PC-3 (cell line): ENCODE results near the gene PLXNA2. TPM values are rescaled to one million over a fixed set of nuclear protein-coding genes. Genes with fewer than 3 reads are reported as not detected.

Source experiments
- ATAC-seq: fragments of 200-7000 bp; cut with Tn5 transposase; 2 replicates; pipeline ENCODE4 v1.9.1; 2020; ENCODE audit warnings: mild to moderate bottlenecking, moderate library complexity
- BruUV-seq: library from RNA; stranded (reverse); fragments of 400-500 nt; replicated peaks from 2 replicates; lab custom pipeline; 2021; lab: Mats Ljungman, UMichigan
- CTCF ChIA-PET: fragments of 300-600 bp; sonication (Branson Sonifier 250); formaldehyde crosslinking; loops from one replicate; lab custom pipeline; 2022; ENCODE audit warnings: antibody characterized with exemption; lab: Charles Lee
- POLR2A ChIA-PET: fragments of 300-600 bp; sonication (Branson Sonifier 250); formaldehyde crosslinking; loops from one replicate; lab custom pipeline; 2022; ENCODE audit warnings: antibody characterized with exemption; ENCODE audit not compliant: unreplicated experiment; lab: Charles Lee
- DNase-seq: peaks from one replicate; pipeline ENCODE4 v3.0.0-alpha.2; 2015
- H2AFZ ChIP-seq: fragments of 300-600 bp; sonication (generic); 2 replicates; pipeline ENCODE4 v1.6.0; 2016; ENCODE audit warnings: antibody characterized with exemption, low read length
- H3F3A ChIP-seq: fragments of 300-600 bp; sonication (generic); one replicate; pipeline ENCODE4 v1.6.0; 2017; ENCODE audit warnings: antibody characterized with exemption, low read length, control low read depth, mild to moderate bottlenecking; ENCODE audit not compliant: unreplicated experiment
- H3K27ac ChIP-seq: fragments of 300-600 bp; sonication (generic); 2 replicates; pipeline ENCODE4 v1.5.1; 2016; ENCODE audit warnings: mild to moderate bottlenecking, low read length
- H3K27me3 ChIP-seq: fragments of 300-600 bp; sonication (generic); 2 replicates; pipeline ENCODE4 v1.6.1; 2016; ENCODE audit warnings: low read length, mixed read lengths
- H3K36me3 ChIP-seq: fragments of 300-600 bp; sonication (generic); 2 replicates; pipeline ENCODE4 v1.6.1; 2016; ENCODE audit warnings: low read depth, mixed run types, low read length, mixed read lengths
- H3K4me1 ChIP-seq: fragments of 300-600 bp; sonication (generic); 2 replicates; pipeline ENCODE4 v1.5.1; 2016; ENCODE audit warnings: low read length; ENCODE audit not compliant: insufficient read depth
- H3K4me2 ChIP-seq: fragments of 300-600 bp; sonication (generic); 2 replicates; pipeline ENCODE4 v1.6.0; 2016; ENCODE audit warnings: low read length
- H3K4me3 ChIP-seq: fragments of 300-600 bp; sonication (generic); 2 replicates; pipeline ENCODE4 v1.5.1; 2016; ENCODE audit warnings: mild to moderate bottlenecking, low read length, mixed read lengths
- H3K79me2 ChIP-seq: fragments of 300-600 bp; sonication (generic); 2 replicates; pipeline ENCODE4 v1.6.1; 2017; ENCODE audit warnings: low read length, mixed read lengths
- H3K9ac ChIP-seq: fragments of 300-600 bp; sonication (generic); 2 replicates; pipeline ENCODE4 v1.6.0; 2016; ENCODE audit warnings: mild to moderate bottlenecking, low read length
- H3K9me2 ChIP-seq: fragments of 300-600 bp; sonication (generic); replicated peaks from 2 replicates; pipeline ENCODE4 v1.6.1; 2016; ENCODE audit warnings: mixed run types, low read length, mixed read lengths
- H3K9me3 ChIP-seq: fragments of 300-600 bp; sonication (generic); 2 replicates; pipeline ENCODE4 v1.6.1; 2016; ENCODE audit warnings: low read length, mixed read lengths
- H4K20me1 ChIP-seq: fragments of 300-600 bp; sonication (generic); 2 replicates; pipeline ENCODE4 v1.6.1; 2016; ENCODE audit warnings: low read length, mixed read lengths
- CTCF ChIP-seq: fragments of 300-600 bp; sonication (generic); conservative IDR thresholded peaks from 2 replicates; pipeline ENCODE4 v1.5.1; 2017; ENCODE audit warnings: antibody characterized with exemption, low read depth, mild to moderate bottlenecking, low read length
- EZH2 ChIP-seq: fragments of 300-600 bp; sonication (generic); IDR thresholded peaks from one replicate; pipeline ENCODE4 v1.6.1; 2017; ENCODE audit warnings: antibody characterized with exemption, mild to moderate bottlenecking, low read length; ENCODE audit not compliant: unreplicated experiment
- EZH2phosphoT487 ChIP-seq: fragments of 300-600 bp; sonication (generic); IDR thresholded peaks from 2 replicates; pipeline ENCODE4 v1.6.1; 2018; ENCODE audit warnings: mild to moderate bottlenecking, antibody characterized with exemption, low read length, borderline replicate concordance
- intact Hi-C: fragments of 100-400 bp; cut with micrococcal nuclease; formaldehyde crosslinking; loops from 2 replicates; pipeline ENCODE4 v1.9.0; 2023
- total RNA-seq: library from RNA; depleted of rRNA; stranded (reverse); fragments of >200 nt; gene quantifications from 2 replicates; pipeline ENCODE4 v1.2.3, GENCODE V29; 2014

PLXNA2 gene
- total RNA-seq, 1 experiment from 2014 or later: 16.2 TPM

GRCh38 chr1:208115924-208116640 lies 128.1 kb downstream of the PLXNA2 start:
- H3F3A ChIP-seq: no peaks in the 10 kb centered on the region

GRCh38 chr1:208113011-208113410 lies 131.2 kb downstream of the PLXNA2 start:
- no peaks in the 10 kb centered on the region for H3K79me2 ChIP-seq
- H3K36me3 ChIP-seq: no peaks in the 10 kb centered on the region
- no peak for DNase-seq
- H3K27ac ChIP-seq: no peak overlapping the region
- intact Hi-C loops: no loop called here
- H3K9me2 ChIP-seq: no peaks in the 10 kb centered on the region
- H3F3A ChIP-seq: no peaks in the 10 kb centered on the region
- H3K4me1 ChIP-seq: peaks cover 10% of the 10 kb centered on the region
- no peak overlapping the region for H2AFZ ChIP-seq
- TF ChIP-seq EZH2phosphoT487 (no peak), CTCF (no peak), EZH2 (no peak)
- H3K4me3 ChIP-seq: no peak overlapping the region
- H3K27me3 ChIP-seq: no peaks in the 10 kb centered on the region
- no peaks in the 10 kb centered on the region for H4K20me1 ChIP-seq
- no peaks in the 10 kb centered on the region for H3K9me3 ChIP-seq
- ChIA-PET POLR2A (interaction anchor here (0.5 kb wide), 1 partner anchor 91 kb away, joined by 9 read pairs; no protein-coding TSS in a partner anchor), CTCF (interaction anchor here (0.6 kb wide), 1 partner anchor 91 kb away, joined by 5 read pairs; no protein-coding TSS in a partner anchor)
- no peak for ATAC-seq
- H3K9ac ChIP-seq: no peak overlapping the region
- no TSS peak for BruUV-seq
- no peak overlapping the region for H3K4me2 ChIP-seq

More at GRCh38 chr1:208115924-208116640, 128.1 kb downstream of the PLXNA2 start:
- H2AFZ ChIP-seq: no peak overlapping the region
- no peaks in the 10 kb centered on the region for H4K20me1 ChIP-seq
- ATAC-seq: no peak
- no peaks in the 10 kb centered on the region for H3K9me3 ChIP-seq
- ChIA-PET CTCF (interaction anchor here (1.2 kb wide), 1 partner anchor 16 kb away, joined by 5 read pairs; no protein-coding TSS in a partner anchor), POLR2A (no interaction called here)
- H3K9me2 ChIP-seq: no peaks in the 10 kb centered on the region
- H3K27ac ChIP-seq: no peak overlapping the region
- no peaks in the 10 kb centered on the region for H3K79me2 ChIP-seq
- no peaks in the 10 kb centered on the region for H3K27me3 ChIP-seq
- intact Hi-C loops: no loop called here
- no peak overlapping the region for H3K4me3 ChIP-seq
- no peak overlapping the region for H3K4me2 ChIP-seq
- no peaks in the 10 kb centered on the region for H3K36me3 ChIP-seq
- no peak overlapping the region for H3K9ac ChIP-seq
- no peak for TF ChIP-seq CTCF
- no peak for TF ChIP-seq EZH2phosphoT487
- TF ChIP-seq EZH2: no peak
- no peak for DNase-seq
- no TSS peak for BruUV-seq
- H3K4me1 ChIP-seq: peaks cover 16% of the 10 kb centered on the region

GRCh38 chr1:208112401-208112800 lies 131.8 kb downstream of the PLXNA2 start:
- Histone ChIP-seq H3K36me3 (no peaks in the 10 kb centered on the region), H3K4me2 (no peak overlapping the region), H2AFZ (no peak overlapping the region), H3K27me3 (no peaks in the 10 kb centered on the region), H3K4me3 (no peak overlapping the region), H3K9ac (no peak overlapping the region), H3F3A (peaks cover 3% of the 10 kb centered on the region), H3K9me2 (no peaks in the 10 kb centered on the region), H3K27ac (no peak overlapping the region), H3K4me1 (peaks cover 17% of the 10 kb centered on the region), H4K20me1 (no peaks in the 10 kb centered on the region), H3K9me3 (no peaks in the 10 kb centered on the region), H3K79me2 (no peaks in the 10 kb centered on the region)
- no TSS peak for BruUV-seq
- ChIA-PET CTCF (no interaction called here), POLR2A (interaction anchor here (0.5 to 0.6 kb wide), 2 partner anchors 90 to 868 kb away, joined by 5 to 9 read pairs; no protein-coding TSS in a partner anchor)
- no peak for DNase-seq
- TF ChIP-seq CTCF (no peak), EZH2 (no peak), EZH2phosphoT487 (no peak)
- intact Hi-C loops: no loop called here
- no peak for ATAC-seq
